NCI-H345 treated with DMSO at 0.1 percent for 48 hours (cell line): Measurements from ENCODE around the gene CEP70.
"Not testable (repeated sequence)": the region's sequence is repeated elsewhere in the genome, so short reads cannot be mapped to it uniquely, and the experiment has no call there.

Experiments
- DNase-seq: peaks from one replicate; lab custom pipeline; 2025; ENCODE audit not compliant: unreplicated experiment; lab: John Stamatoyannopoulos, UW

CEP70 gene

DNA sequence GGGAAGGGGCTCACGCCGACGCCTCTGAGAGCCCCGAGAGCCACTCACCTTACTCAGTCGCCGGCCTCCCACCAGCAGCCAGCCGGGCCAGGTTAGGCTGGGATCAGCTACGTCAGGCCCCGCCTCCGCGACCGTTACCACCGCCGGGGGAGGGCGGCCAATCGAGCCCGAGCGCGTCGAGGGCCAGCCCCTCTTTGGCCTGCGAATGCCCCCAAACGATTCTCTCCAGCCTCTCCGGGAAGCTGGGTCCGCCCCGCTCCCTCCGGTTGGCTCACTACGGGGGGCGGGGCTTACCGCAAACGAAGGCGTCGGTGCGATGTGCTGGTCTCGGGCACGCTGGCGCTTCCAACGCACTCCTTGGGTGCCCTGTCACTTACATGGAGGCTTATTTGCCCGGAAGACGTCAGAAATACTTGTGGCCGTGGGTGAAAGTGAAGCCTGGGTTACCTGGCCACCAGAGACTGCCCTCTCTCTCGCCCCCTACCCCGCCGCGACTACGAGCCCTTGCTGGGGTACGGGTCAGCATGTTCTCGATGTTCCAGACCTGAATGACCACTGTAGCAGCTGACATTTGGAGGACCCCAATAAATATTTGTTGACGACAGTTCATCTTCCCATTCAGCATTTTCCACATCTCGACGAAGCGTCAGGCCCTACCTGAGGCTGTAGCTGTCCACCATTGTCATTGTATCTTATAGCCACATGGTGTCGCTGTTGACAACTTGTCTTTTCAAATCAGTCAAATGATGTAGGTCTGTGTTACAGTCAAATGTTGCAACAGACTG lies at the start of gene CEP70:
CEP70 (minus strand) TSS at position 111 of the 785 bp plus-strand sequence. CDS start 21,333 bp downstream, outside the sequence.
- DNase-seq = no peak

DNA sequence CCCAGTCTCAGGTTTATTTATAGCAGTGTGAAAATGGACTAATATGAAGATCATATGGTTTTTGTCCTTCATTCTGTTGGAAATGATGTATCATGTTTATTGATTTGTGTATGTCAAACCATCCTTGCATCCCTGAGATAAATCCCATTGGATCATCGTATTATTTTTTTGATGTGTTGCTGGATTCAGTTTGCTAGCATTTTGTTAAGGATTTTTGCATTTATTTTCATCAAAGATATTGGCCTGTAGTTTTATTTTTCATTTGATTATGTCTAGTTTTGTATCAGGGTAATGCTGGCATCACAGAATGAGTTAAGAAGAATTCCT lies 48.8 kb upstream of the CEP70 start:
- DNase-seq = no peak

DNA sequence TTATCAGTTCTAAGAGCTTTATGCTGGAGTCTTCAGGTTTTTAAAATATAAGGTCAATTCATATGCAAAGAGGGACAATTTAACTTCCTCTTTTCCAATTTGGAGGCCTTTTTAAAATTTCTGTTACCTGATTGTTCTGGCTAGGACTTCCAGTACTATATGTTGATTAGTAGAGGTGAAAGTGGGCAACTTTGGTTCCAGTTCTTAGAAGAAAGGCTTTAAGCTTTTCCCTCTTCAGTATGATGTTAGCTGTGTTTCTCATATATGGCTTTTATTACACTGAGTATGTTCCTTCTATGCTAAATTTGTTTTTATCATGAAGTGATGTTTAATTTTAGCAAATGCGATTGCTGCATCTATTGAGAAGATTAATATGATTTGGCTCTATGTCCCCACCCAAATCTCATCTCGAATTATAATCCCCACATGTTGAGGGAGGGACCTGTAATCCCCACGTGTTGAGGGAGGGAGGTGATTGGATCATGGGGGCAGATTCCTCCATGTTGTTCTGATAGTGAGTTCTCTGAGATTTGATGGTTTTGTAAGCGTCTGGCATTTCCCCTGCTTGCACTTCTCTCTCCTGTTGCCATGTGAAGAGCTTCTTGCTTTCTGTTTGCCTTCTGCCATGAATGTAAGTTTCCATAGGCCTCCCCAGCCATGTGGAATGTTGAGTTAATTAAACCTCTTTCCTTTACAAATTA lies 48.3 kb upstream of the CEP70 start:
- no peak for DNase-seq

GRCh38 chr3:138640537-138640936 lies 46.5 kb upstream of the CEP70 start:
- no peak for DNase-seq

DNA sequence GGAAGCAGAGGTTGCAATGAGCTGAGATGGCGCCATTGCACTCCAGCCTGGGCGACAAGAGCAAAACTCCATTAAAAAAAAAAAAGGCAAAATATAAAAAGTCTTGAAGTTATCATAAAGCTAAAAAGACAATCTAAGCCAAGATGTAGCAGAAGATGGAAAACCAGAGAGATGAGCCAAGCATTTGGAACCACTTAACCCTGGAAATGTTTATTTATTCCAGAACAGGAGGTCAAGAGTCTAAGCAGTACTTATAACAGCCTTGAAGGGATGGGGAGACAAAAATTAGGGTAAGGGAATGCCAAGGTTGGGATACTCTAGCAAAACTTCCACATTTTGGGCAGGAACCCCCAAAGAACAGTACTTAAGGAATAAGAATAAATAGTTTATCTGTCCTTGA lies 44.6 kb upstream of the CEP70 start:
- no peak for DNase-seq

DNA sequence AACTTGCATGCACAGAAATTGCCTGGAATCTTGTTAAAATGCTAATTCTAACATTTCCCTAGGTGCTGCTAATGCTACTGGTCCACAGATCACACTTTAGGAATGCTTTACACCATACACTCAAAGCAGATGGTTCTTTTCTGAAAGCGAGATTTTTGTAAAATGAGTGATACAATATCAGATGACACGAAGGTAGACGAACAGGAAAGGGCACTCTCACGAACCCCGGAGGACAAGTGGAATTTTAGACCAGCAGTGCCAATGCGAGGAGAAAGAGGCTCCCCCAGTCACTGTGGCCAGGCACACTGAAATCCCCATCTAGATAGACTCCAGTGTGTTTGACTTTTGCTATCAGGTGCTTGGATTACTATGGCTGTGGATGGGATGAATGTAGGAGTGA lies 35.5 kb upstream of the CEP70 start:
- DNase-seq = no peak

DNA sequence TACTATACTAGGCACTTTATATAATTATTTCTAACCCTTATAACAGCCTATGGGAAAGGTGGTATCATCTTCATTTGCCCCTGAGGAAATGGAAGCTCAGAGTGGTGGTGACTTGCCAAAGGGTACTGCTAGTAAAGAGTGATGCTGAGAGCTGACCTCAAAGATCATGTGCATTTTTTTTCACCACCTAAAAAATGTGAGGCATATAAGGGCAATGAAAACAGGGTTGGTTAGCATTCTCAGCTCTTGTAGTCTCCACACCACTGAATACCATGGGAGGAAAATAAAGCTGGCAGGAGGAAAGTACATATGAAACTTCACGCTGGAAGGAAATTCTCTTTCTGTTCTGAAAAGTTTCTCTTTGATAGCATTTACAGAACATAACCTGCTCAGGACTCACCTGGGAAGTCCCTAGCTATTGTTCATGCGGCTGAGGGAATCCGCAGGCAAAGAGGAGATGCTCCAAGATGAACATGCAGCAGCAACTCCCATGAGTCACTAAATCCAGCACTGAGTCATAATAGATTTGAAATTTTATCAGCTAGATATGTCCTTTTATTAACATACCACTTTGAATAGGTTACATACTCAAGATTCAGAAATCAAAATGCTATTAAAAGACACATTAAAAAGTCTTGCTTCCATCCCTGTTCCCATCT lies 31.8 kb upstream of the CEP70 start:
- no peak for DNase-seq

DNA sequence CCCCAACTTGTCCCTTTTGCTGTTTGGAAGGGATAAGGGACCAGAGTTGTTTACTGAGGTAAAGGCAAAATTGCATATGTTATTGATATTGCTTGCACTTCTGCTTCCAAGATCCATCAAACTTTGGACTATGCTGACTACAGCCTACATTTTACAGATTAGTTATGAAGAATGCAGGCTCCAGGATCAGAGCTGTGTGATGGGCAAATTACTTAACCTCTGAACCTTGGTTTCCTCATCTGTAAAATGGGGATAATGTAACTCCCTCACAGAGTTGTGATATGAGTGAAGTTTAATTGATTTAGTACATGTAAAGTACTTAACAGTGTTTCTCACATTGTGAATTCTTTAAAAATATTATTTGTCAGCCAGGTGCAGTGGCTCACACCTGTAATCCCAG lies 30.5 kb upstream of the CEP70 start:
- no peak for DNase-seq

GRCh38 chr3:138620431-138620830 lies 26.4 kb upstream of the CEP70 start:
- DNase-seq = no peak

DNA sequence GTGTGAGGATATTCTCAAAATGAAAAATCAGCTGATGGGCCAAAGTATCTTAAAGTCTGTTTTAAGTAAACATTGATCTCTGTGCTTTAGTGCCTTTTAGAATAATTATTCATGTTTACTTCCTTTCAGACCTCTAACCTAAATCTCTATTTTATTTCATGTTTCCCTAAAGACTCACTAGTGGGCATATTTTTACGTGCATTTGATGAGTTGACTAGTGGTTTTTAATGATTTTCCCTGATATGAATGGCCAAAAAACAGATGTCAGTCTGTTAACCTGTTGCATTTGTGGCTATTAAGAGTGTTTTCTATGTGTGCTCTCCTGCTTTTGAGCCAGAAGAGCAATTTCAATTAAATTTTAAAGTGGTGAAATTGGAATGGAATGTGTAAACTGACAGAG lies 21.4 kb upstream of the CEP70 start:
- DNase-seq = no peak

DNA sequence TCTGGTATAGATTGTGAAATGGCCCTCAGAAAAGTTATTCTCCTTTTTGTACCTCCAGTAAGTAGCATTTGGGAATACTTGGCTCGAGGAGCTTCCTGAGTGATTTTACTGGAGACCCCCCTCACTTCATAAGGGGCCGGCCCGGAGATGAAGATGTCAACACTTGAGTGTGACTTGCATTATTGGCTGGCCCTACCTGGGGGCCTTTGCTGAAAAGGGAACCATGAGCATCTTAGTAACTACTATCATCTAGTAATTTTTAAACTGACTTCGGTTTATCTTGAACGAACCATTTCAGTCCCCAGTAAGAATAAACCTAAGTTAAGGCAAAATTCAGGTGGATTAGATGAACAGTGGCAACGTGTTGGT lies 15.8 kb upstream of the CEP70 start:
- no peak for DNase-seq

DNA sequence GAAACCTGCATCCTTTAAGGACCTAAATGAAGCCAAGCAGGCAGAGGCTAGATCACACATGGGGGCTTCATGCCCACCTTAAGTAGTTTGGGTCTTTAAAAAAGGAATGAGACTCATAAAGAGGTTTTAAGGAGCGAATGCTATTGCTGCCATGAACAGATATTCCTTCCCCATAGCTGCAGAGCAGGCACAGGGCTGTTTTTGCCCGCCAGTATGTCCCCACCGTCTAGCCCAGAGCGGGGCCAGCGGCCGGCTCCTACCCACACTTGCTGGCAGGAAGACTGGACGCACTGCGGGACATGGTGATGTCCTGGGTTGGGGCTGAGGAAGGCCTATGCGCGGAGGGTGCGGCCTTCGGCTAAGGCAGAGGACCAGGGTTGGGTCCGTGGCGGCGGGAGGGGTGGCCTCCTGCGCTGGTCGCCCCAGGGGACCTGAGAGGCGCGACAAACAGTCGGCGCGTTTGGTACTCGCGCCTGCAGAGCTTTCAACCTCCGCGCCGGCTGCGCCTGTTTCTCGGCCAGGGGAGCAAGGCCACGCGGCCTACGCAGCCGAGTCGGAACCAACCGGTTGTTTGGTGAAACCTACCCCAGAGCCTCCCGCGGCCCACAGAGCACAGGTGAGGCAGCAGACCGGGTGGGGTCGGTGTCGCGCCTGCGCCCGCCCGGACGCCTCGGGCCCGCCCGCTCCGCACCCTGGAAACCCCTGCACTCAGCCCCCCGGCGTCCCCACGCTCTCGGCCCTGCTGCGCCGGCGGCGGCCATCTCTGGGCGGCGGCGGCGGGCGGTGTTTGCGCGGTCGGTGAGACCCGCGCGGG lies 14.5 kb upstream of the CEP70 start, which contains the start of gene FAIM:
FAIM (plus strand) TSS at position 450 of the 814 bp plus-strand sequence. CDS start 10,956 bp downstream, outside the sequence.
- DNase-seq = peak; percentile 8

DNA sequence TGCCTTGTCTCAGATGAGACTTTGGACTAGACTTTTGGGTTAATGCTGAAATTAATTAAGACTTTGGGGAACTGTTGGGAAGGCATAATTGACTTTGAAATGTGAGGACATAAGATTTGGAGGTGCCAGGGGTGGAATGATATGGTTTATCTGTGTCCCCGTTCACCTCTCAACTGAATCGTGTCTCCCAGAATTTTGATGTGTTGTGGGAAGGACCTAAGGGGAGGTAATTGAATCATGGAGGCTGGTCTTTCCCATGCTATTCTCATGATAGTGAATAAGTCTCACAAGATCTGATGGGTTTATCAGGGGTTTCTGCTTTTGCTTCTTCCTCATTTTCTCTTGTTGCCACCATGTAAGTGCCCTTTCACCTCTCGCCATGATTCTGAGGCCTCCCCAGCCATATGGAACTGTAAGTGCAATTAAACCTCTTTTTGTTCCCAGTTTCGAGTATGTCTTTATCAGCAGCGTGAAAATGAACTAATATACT lies 10.1 kb upstream of the CEP70 start:
- not testable (repeated sequence) for DNase-seq

DNA sequence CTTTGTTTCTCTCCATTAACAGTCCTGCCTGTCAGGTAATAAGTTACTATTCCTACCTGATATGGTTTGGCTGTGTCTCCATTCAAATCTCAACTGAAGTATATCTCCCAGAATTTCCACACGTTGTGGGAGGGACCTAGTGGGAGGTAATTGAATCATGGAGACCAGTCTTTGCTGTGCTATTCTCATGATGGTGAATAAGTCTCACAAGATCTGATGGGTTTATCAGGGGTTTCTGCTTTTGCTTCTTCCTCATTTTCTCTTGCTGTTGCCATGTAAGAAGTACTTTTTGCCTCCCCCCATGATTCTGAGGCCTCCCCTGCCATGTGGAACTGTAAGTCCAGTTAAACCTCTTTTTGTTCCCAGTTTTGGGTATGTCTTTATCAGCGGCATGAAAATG lies 7.6 kb upstream of the CEP70 start:
- not testable (repeated sequence) for DNase-seq

GRCh38 chr3:138600100-138600745 lies 6.2 kb upstream of the CEP70 start:
- no peak for DNase-seq

DNA sequence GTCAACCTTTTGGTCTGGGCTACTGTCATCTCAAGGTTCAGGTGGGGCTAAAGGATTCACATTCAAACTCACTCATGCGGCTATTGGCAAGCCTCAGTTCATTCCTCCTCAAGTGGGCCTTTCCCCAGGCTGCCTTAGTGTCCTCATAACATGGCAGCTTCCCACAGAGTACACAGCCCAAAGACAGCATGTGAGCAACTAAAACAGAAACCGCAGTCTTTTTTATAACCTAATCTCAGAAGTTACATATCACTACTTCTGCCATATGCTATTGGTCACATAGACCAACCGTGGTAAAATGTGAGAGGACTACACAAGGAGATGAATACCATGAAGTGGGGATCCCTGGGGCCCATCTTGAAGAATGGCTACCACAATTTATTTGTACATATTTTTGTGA lies 4.5 kb upstream of the CEP70 start:
- no peak for DNase-seq

DNA sequence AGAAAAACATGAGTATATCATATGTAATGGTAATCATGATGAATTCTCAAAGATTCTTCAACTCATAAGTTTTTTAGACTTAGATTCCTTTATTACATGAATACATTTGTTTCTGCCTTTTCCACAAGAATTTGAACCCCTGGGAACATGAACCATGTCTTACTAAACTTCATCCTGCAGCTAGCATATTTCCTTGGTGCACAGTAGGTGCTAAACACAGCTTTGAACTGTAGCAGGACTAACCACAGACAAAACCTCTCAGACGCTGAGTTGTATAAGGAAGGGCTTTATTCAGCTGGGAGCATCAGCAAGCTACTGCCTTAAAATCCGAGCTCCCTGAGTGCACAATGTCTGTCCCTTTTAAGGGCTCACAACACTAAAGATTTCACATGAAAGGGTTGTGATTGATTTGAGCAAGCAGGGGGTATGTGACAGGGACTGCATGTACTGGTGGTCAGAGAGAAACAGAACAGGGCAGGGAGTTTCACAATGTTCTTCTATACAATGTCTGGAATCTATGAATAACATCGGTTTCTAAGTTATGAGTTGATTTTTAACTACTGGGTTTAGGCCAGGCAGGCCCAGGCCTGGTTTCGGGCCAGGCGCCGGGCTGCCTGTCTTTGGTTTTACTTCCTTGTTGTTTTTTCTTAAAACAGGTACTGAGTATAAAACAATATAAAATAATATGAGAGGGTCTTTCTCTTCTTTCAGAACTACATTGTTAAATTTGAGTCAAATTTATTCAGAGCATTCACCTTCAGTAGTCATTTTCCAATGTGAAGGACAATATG lies 3.3 kb upstream of the CEP70 start:
- DNase-seq = not testable (repeated sequence)

- DNase-seq = no peak
Measured at GRCh38 chr3:138594935-138595610, 1.0 kb upstream of the CEP70 start.

- DNase-seq = no peak
Measured at GRCh38 chr3:138593488-138594149, 441 bp downstream of the CEP70 start.
